Caco-2 (cell line): ENCODE results near the gene CAPN15. TPM values are rescaled to one million over a fixed set of nuclear protein-coding genes. Genes with fewer than 3 reads are reported as not detected.
A peak's percentile ranks its signal among the peaks of the same experiment; 100 is the strongest.

Experiments used
- BruUV-seq: library from RNA; stranded (reverse); fragments of 400-500 nt; replicated peaks from 2 replicates; lab custom pipeline; 2021; lab: Mats Ljungman, UMichigan
- CTCF ChIA-PET: fragments of 300-600 bp; sonication (Branson Sonifier 250); formaldehyde crosslinking; loops from one replicate; lab custom pipeline; 2022; ENCODE audit warnings: antibody characterized with exemption; lab: Charles Lee
- POLR2A ChIA-PET: fragments of 300-600 bp; sonication (Branson Sonifier 250); formaldehyde crosslinking; loops from one replicate; lab custom pipeline; 2022; ENCODE audit warnings: antibody characterized with exemption; lab: Charles Lee
- DNase-seq, 2 experiments: peaks; one replicate each; pipeline versions ENCODE4 v3.0.0 to v3.0.0-alpha.2; 2020 to 2022
- H3K27me3 ChIP-seq: replicated peaks from 2 replicates; pipeline ENCODE4 v1.6.0; 2011; ENCODE audit warnings: low read length; ENCODE audit not compliant: control insufficient read depth, insufficient read depth
- H3K36me3 ChIP-seq: 2 replicates; pipeline ENCODE4 v1.5.1; 2011; ENCODE audit warnings: low read length; ENCODE audit not compliant: control insufficient read depth, insufficient read depth
- H3K4me1 ChIP-seq: fragments of 250-450 bp; sonication (Bioruptor Pico); 2 replicates; pipeline ENCODE4 v1.5.1; 2020; ENCODE audit warnings: mild to moderate bottlenecking
- H3K4me3 ChIP-seq: 2 replicates; pipeline ENCODE4 v1.5.1; 2011; ENCODE audit warnings: low read depth, mild to moderate bottlenecking, control low read depth, low read length
- H3K9me3 ChIP-seq: fragments of 250-450 bp; sonication (Bioruptor Pico); 2 replicates; pipeline ENCODE4 v1.5.1; 2020; ENCODE audit warnings: mild to moderate bottlenecking, moderate library complexity
- H3K27ac Mint-ChIP-seq: one replicate; pipeline ENCODE4 v1.8.0; 2022; ENCODE audit warnings: mixed read lengths; ENCODE audit not compliant: unreplicated experiment
- H3K27me3 Mint-ChIP-seq: one replicate; pipeline ENCODE4 v1.8.0; 2022; ENCODE audit warnings: mixed read lengths; ENCODE audit not compliant: insufficient read depth, unreplicated experiment
- H3K36me3 Mint-ChIP-seq: one replicate; pipeline ENCODE4 v1.8.0; 2022; ENCODE audit warnings: mild to moderate bottlenecking, mixed read lengths; ENCODE audit not compliant: insufficient read depth, unreplicated experiment
- H3K4me1 Mint-ChIP-seq: one replicate; pipeline ENCODE4 v1.8.0; 2022; ENCODE audit warnings: low read depth, mixed read lengths; ENCODE audit not compliant: unreplicated experiment
- H3K4me3 Mint-ChIP-seq: one replicate; pipeline ENCODE4 v1.8.0; 2022; ENCODE audit warnings: mild to moderate bottlenecking, moderate library complexity, mixed read lengths; ENCODE audit not compliant: unreplicated experiment
- H3K9me3 Mint-ChIP-seq: one replicate; pipeline ENCODE4 v1.8.0; 2022; ENCODE audit warnings: mixed read lengths; ENCODE audit not compliant: unreplicated experiment
- intact Hi-C: fragments of 100-400 bp; cut with micrococcal nuclease; formaldehyde crosslinking; loops from one replicate; pipeline ENCODE4 v1.10.0; 2022; ENCODE audit not compliant: unreplicated experiment
- total RNA-seq: library from RNA; stranded (reverse); gene quantifications from 2 replicates; pipeline ENCODE4 v1.2.3, GENCODE V29; 2022
- TF ChIP-seq, protein P1 (sequence below), 2 experiments: fragments of 200-600 bp in 1 of 2; IDR thresholded peaks; 1 replicate in 1 of 2; 2 replicates in 1 of 2; pipeline versions ENCODE4 v1.5.1 to v1.8.0; 2011 to 2022; ENCODE audit warnings: antibody characterized with exemption in 1 of 2, control low read depth in 1 of 2, inconsistent platforms in 1 of 2, low read depth in 1 of 2, low read length in 1 of 2, mild to moderate bottlenecking in 1 of 2, moderate library complexity in 1 of 2; ENCODE audit not compliant: insufficient read depth in 1 of 2, severe bottlenecking in 1 of 2, unreplicated experiment in 1 of 2

The CAPN15 gene
- total RNA-seq, 1 experiment from 2014 or later, result 85.3 TPM

DNA sequence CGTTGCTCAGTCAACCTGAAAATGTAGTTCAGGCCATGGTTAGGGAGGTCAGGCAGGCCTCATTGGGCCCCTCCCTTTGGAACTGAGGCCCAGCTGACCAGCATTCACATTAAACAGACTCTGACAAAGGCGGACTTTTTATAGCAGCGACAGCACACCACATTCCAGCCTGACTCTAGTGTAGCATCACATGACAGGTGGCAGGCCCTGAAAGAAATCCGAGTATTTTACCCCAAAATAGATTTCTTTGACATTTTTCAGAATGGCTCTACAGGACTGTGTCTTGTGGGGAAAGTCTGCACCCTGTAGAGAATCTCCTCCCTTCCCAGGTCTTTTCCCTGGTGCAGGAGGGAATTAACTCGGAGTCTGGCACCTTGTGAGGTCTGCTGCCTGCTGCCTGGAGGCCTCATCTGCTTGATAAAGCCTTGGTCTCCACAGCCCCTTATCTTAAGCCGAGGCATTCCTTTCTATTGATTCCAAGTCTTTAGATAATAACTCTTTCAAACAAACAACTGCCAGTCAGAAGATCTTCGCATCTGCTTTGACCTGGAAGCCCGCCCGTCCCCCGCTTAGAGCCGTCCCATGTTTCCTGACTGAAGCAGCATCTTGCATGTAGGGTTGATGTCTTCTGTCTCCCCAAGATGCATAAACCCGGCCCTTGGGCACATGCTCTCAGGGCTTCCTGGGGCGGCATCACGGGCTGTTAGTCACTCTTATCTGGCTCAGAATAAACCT is 44.0 kb upstream of the CAPN15 start:
- CTCF ChIA-PET, result interaction anchor here (0.6 to 0.8 kb wide), 2 partner anchors 18 to 58 kb away, joined by 3 to 4 read pairs; partner anchors contain the start of gene RAB11FIP3
- H3K4me3 Mint-ChIP-seq, result peak overlapping the region; percentile 47
- H3K36me3 Mint-ChIP-seq, result peaks cover 6% of the 10 kb centered on the region
- intact Hi-C loops, result loop anchor here (10.0 kb wide), 1 partner anchor 59 kb away; the partner anchor contains the start of gene RAB11FIP3
- no TSS peak for BruUV-seq
- Histone ChIP-seq H3K9me3 (no peaks in the 10 kb centered on the region), H3K4me3 (no peak overlapping the region), H3K4me1 (peaks cover 28% of the 10 kb centered on the region), H3K36me3 (no peaks in the 10 kb centered on the region), H3K27me3 (no peaks in the 10 kb centered on the region)
- peak; percentile 70 to 72 for DNase-seq
- TF ChIP-seq, protein P1, sequence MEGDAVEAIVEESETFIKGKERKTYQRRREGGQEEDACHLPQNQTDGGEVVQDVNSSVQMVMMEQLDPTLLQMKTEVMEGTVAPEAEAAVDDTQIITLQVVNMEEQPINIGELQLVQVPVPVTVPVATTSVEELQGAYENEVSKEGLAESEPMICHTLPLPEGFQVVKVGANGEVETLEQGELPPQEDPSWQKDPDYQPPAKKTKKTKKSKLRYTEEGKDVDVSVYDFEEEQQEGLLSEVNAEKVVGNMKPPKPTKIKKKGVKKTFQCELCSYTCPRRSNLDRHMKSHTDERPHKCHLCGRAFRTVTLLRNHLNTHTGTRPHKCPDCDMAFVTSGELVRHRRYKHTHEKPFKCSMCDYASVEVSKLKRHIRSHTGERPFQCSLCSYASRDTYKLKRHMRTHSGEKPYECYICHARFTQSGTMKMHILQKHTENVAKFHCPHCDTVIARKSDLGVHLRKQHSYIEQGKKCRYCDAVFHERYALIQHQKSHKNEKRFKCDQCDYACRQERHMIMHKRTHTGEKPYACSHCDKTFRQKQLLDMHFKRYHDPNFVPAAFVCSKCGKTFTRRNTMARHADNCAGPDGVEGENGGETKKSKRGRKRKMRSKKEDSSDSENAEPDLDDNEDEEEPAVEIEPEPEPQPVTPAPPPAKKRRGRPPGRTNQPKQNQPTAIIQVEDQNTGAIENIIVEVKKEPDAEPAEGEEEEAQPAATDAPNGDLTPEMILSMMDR (IDR thresholded peaks at IDR 0.05; ENCODE audit: insufficient read depth in 1 of 2, low read depth in 1 of 2, low read length in 1 of 2, severe bottlenecking in 1 of 2, unreplicated experiment in 1 of 2), result no peak
- peaks cover 22% of the 10 kb centered on the region for H3K4me1 Mint-ChIP-seq
- no peaks in the 10 kb centered on the region for H3K9me3 Mint-ChIP-seq
- POLR2A ChIA-PET, result no interaction called here
- H3K27ac Mint-ChIP-seq, result peak overlapping the region; percentile 79
- H3K27me3 Mint-ChIP-seq, result no peaks in the 10 kb centered on the region

DNA sequence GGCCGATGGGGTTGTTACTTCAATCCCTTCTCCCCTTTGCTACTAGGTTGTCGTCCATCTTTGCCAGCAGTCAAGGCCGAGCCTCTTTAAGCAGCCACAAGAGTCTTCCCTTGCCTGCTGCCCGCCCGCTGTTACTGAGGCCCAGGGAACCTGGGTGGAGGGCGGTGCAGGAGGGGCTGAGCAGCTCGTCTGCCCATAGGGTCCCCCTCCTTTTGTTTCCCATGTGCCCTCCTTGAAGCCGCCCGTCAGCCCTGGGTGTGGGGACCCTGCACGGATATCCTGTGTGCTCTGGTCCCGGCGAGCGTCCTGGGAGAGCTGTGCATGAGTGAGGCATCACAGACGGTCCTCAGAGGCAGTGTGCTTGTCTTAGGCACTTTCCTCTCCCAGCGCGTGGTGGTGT is 37.9 kb upstream of the CAPN15 start:
- Histone ChIP-seq H3K4me3 (no peak overlapping the region), H3K9me3 (no peaks in the 10 kb centered on the region), H3K4me1 (peaks cover 3% of the 10 kb centered on the region; the same call in 1 of the 2 replicates), H3K36me3 (no peaks in the 10 kb centered on the region), H3K27me3 (no peaks in the 10 kb centered on the region)
- BruUV-seq, result no TSS peak
- H3K4me3 Mint-ChIP-seq, result no peak overlapping the region
- no peaks in the 10 kb centered on the region for H3K27me3 Mint-ChIP-seq
- no peak for DNase-seq
- no peak overlapping the region for H3K27ac Mint-ChIP-seq
- H3K36me3 Mint-ChIP-seq, result peaks cover 6% of the 10 kb centered on the region
- no peaks in the 10 kb centered on the region for H3K4me1 Mint-ChIP-seq
- POLR2A ChIA-PET, result no interaction called here
- no peaks in the 10 kb centered on the region for H3K9me3 Mint-ChIP-seq
- TF ChIP-seq, protein P1 (IDR thresholded peaks at IDR 0.05; ENCODE audit: insufficient read depth in 1 of 2, low read depth in 1 of 2, low read length in 1 of 2, severe bottlenecking in 1 of 2, unreplicated experiment in 1 of 2), result no peak
- intact Hi-C loops, result loop anchor here (10.0 kb wide), 1 partner anchor 65 kb away; the partner anchor contains the start of gene RAB11FIP3
- CTCF ChIA-PET, result no interaction called here

DNA sequence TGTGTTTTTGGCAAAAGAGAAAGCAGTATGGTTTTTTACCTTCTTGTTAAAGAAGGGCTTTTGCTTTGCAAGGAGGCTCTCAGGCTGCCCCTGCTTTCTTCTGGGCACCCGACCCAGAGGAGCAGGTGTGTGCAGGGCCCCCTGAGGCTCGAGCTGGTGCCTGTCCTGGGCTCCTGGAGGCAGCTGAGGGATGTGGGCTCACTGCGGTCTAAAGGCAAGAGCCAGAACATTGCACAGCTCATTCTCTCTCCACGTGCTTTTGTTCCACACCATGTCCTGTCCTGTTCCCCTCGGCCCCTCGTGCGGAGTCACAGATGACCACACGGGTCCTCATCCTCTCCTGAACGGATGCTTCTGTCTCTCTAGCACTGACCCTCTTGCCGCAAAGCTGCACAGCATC is 36.7 kb upstream of the CAPN15 start:
- ChIA-PET CTCF (no interaction called here), POLR2A (no interaction called here)
- H3K27me3 Mint-ChIP-seq, result no peaks in the 10 kb centered on the region
- intact Hi-C loops, result no loop called here
- H3K27ac Mint-ChIP-seq, result no peak overlapping the region
- no peak overlapping the region for H3K4me3 ChIP-seq
- H3K9me3 ChIP-seq, result no peaks in the 10 kb centered on the region
- no peaks in the 10 kb centered on the region for H3K36me3 ChIP-seq
- no peaks in the 10 kb centered on the region for H3K4me1 ChIP-seq
- peaks cover 6% of the 10 kb centered on the region for H3K36me3 Mint-ChIP-seq
- no peaks in the 10 kb centered on the region for H3K27me3 ChIP-seq
- H3K4me3 Mint-ChIP-seq, result no peak overlapping the region
- no peak for DNase-seq
- no peaks in the 10 kb centered on the region for H3K9me3 Mint-ChIP-seq
- no peaks in the 10 kb centered on the region for H3K4me1 Mint-ChIP-seq
- TF ChIP-seq, protein P1 (IDR thresholded peaks at IDR 0.05; ENCODE audit: insufficient read depth in 1 of 2, low read depth in 1 of 2, low read length in 1 of 2, severe bottlenecking in 1 of 2, unreplicated experiment in 1 of 2), result no peak
- BruUV-seq, result no TSS peak
